Gastrocnemius medialis (tissue), 4 donors: ENCODE measurements around the gene RPRD1A. TPM values are rescaled to one million over a fixed set of nuclear protein-coding genes. Genes with fewer than 3 reads are reported as not detected.
"Not testable (repeated sequence)": the region's sequence is repeated elsewhere in the genome, so short reads cannot be mapped to it uniquely, and the experiment has no call there.

Experiments
- ATAC-seq, 2 donors: fragments of 150-250 bp; one replicate each; pipeline ENCODE4 v1.9.1; 2016
- DNase-seq, 2 donors: peaks; one replicate each; pipeline ENCODE4 v3.0.0-alpha.2; 2019
- H3K27ac ChIP-seq, 4 donors: fragments of 200-600 bp; sonication (generic); 1 replicate in 1 of 4; 2 replicates in 3 of 4; pipeline ENCODE4 v1.5.1; 2016 to 2018; ENCODE audit warnings: mild to moderate bottlenecking in 2 of 4, moderate library complexity in 1 of 4
- H3K27me3 ChIP-seq, 3 donors: fragments of 200-600 bp; sonication (generic) in 2 of 3; 1 replicate in 1 of 3; 2 replicates in 2 of 3; pipeline versions ENCODE4 v1.5.1 to v1.6.0; 2016 to 2019; ENCODE audit warnings: mild to moderate bottlenecking in 1 of 3, moderate library complexity in 1 of 3
- H3K36me3 ChIP-seq, 2 donors: fragments of 200-600 bp; sonication (generic) in 1 of 2; one replicate each; pipeline ENCODE4 v1.5.1; 2017 to 2018
- H3K4me1 ChIP-seq, 2 donors: fragments of 200-600 bp; sonication (generic) in 1 of 2; one replicate each; pipeline ENCODE4 v1.5.1; 2016 to 2017; ENCODE audit warnings: mild to moderate bottlenecking in 2 of 2
- H3K4me3 ChIP-seq, 4 donors: fragments of 200-600 bp; sonication (generic) in 3 of 4; 1 replicate in 1 of 4; 2 replicates in 3 of 4; pipeline ENCODE4 v1.5.1; 2016 to 2019; ENCODE audit warnings: mild to moderate bottlenecking in 2 of 4
- H3K9me3 ChIP-seq, 3 donors: fragments of 200-600 bp; sonication (generic) in 2 of 3; 1 replicate in 1 of 3; 2 replicates in 2 of 3; pipeline ENCODE4 v1.5.1; 2016 to 2019
- CTCF ChIP-seq, 5 experiments: fragments of 450-650 bp in 3 of 5; fragments of 200-600 bp in 2 of 5; sonication (generic) in 2 of 5; IDR thresholded peaks in 4 of 5; conservative IDR thresholded peaks in 1 of 5; 1 replicate in 4 of 5; 2 replicates in 1 of 5; pipeline ENCODE4 v1.5.1; 2016 to 2019; ENCODE audit warnings: antibody characterized with exemption in 5 of 5, mild to moderate bottlenecking in 3 of 5, moderate library complexity in 3 of 5
- POLR2A ChIP-seq, 2 donors: fragments of 450-650 bp; IDR thresholded peaks; one replicate each; pipeline ENCODE4 v1.6.1; 2017; ENCODE audit warnings: antibody characterized with exemption in 2 of 2, mild to moderate bottlenecking in 2 of 2, moderate library complexity in 2 of 2
- in situ Hi-C, 4 donors: fragments of 200-750 bp; cut with MboI; loops; one replicate each; pipeline versions ENCODE4 v1.15.0 to v1.8.0; 2017; ENCODE audit warnings: low sequenced_read_pairs in 4 of 4
- intact Hi-C: fragments of 100-400 bp; cut with DNase I; formaldehyde crosslinking; loops from one replicate; pipeline ENCODE4 v1.15.1; 2023; ENCODE audit warnings: low total_unique reads
- total RNA-seq, 4 donors: library from RNA; depleted of rRNA; stranded (reverse); fragments of >200 nt; gene quantifications; one replicate each; pipeline versions ENCODE4 v1.1.0 to v1.2.3, GENCODE V29; 2016

Gene RPRD1A
- total RNA-seq, 4 donors from 2014 or later: 59.6 to 63.8 (median 61.8) TPM

DNA sequence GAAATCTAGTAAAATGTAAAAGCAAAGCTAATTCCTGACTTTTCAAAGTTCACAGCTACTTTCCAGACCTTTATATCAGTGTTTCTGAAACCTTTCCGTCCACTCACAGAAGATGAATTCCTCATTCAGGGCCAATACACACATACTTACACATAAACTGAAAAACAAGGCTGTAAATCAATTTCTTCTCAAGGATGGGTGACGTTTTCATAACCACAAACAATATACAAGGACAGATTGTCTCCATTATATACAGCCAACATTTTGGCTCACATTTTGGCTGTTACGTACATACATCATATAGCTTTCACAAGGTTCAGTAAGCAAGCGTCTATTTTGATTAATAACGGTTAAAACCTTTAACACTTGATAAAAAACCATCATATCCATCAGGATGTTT is 1.4 kb downstream of the RPRD1A start:
- DNase-seq: no peak
- H3K36me3 ChIP-seq: no peaks in the 10 kb centered on the region
- H3K27me3 ChIP-seq: no peaks in the 10 kb centered on the region
- peaks cover 10 to 15% of the 10 kb centered on the region in 2 donors for H3K4me1 ChIP-seq
- no peak for ATAC-seq
- peak overlapping the region in 1 of 4 donors; percentile 84 for H3K27ac ChIP-seq
- intact Hi-C loops: loop anchor here (2.0 to 5.0 kb wide), 2 partner anchors 49 to 121 kb away; partner anchors contain the start of gene MOCOS
- in situ Hi-C loops: loop anchor here in 1 of 4 donors (5.0 kb wide), 1 partner anchor 61 kb away; the partner anchor contains the start of genes ELP2 and SLC39A6
- TF ChIP-seq POLR2A (IDR thresholded peaks at IDR 0.05) (no peak), CTCF (IDR thresholded peaks at IDR 0.05 in 4 of 5, conservative IDR thresholded peaks at IDR 0.05 in 1 of 5) (no peak)
- H3K9me3 ChIP-seq: no peaks in the 10 kb centered on the region
- H3K4me3 ChIP-seq: peak overlapping the region; percentile 73 to 93 (median 83)

- H3K27ac ChIP-seq, ATAC-seq, H3K27me3 ChIP-seq, DNase-seq, H3K9me3 ChIP-seq, H3K36me3 ChIP-seq, H3K4me3 ChIP-seq: not testable (repeated sequence)
- in situ Hi-C loops: loop anchor here in 1 of 4 donors (5.0 kb wide), 1 partner anchor 63 kb away; the partner anchor contains the start of genes ELP2 and SLC39A6
- peaks cover 10 to 15% of the 10 kb centered on the region in 2 donors for H3K4me1 ChIP-seq
- intact Hi-C loops: loop anchor here (5.0 kb wide), 1 partner anchor 123 kb away; the partner anchor contains the start of gene MOCOS
Measured at GRCh38 chr18:36064809-36065079, 2.6 kb downstream of the RPRD1A start.

DNA sequence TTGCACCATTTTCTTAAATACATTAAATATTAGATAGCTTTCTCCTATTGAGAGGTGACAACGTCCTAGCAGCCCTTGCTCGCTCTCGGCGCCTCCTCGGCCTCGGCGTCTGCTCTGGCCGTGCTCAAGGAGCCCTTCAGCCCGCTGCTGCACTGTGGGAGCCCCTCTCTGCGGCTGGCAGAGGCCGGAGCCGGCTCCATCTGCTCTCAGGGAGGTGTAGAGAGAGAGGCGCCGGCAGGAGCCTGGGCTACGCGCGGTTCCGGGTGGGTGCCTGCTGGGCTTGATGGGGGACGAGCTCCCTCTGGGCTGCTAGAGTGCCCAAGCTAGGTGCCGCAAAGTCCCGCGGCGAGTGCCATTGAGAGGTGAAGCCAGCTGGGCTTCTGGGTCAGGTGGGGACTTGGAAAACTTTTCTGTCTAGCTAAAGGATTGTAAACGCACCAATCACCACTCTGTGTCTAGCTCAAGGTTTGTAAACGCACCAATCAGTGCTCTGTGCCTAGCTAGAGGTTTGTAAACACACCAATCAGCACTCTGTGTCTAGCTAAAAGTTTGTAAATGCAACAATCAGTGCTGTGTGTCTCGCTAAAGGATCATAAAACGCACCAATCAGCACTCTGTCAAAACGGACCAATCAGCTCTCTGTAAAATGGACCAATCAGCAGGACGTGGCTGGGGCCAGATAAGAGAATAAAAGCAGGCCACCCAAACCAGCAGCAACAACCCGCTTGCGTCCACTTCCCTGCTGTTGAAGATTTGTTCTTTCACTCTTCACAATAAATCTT is 3.1 kb downstream of the RPRD1A start:
- peaks cover 10 to 15% of the 10 kb centered on the region in 2 donors for H3K4me1 ChIP-seq
- TF ChIP-seq POLR2A (IDR thresholded peaks at IDR 0.05): no peak
- no peak for TF ChIP-seq CTCF (IDR thresholded peaks at IDR 0.05 in 4 of 5, conservative IDR thresholded peaks at IDR 0.05 in 1 of 5)
- H3K9me3 ChIP-seq: no peaks in the 10 kb centered on the region
- H3K27me3 ChIP-seq: no peaks in the 10 kb centered on the region
- no peak overlapping the region for H3K27ac ChIP-seq
- ATAC-seq (no peak), DNase-seq (no peak)
- no peaks in the 10 kb centered on the region for H3K36me3 ChIP-seq
- H3K4me3 ChIP-seq: no peak overlapping the region
- intact Hi-C loops (no loop called here), in situ Hi-C loops (no loop called here)

- intact Hi-C loops (no loop called here), in situ Hi-C loops (no loop called here)
- DNase-seq: no peak
- Histone ChIP-seq H3K27me3 (no peaks in the 10 kb centered on the region), H3K27ac (no peak overlapping the region), H3K36me3 (no peaks in the 10 kb centered on the region), H3K9me3 (no peaks in the 10 kb centered on the region), H3K4me3 (no peak overlapping the region), H3K4me1 (no peaks in the 10 kb centered on the region)
- ATAC-seq: no peak
- TF ChIP-seq POLR2A (IDR thresholded peaks at IDR 0.05): no peak
- no peak for TF ChIP-seq CTCF (IDR thresholded peaks at IDR 0.05 in 4 of 5, conservative IDR thresholded peaks at IDR 0.05 in 1 of 5)
Measured at GRCh38 chr18:36058674-36059073, 8.7 kb downstream of the RPRD1A start.

DNA sequence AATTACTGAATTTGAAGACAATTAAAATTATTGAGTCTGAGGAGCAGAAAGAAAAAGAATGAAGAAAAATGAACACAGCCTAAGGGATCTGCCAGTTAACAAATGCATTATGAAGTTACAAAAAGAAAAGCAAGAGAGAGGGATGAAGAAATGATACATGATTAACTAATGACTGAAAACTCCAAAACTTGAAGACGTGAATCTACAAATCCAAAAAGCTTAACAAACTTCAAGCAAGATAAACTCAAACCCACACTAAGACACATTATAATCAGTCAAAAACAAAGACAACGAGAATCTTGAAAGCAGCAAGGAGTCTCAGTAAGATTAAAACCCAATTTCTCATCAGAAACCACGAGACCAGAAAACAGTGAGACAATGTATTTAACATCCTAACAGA is 15.6 kb downstream of the RPRD1A start:
- ATAC-seq (no peak), DNase-seq (no peak)
- intact Hi-C loops: no loop called here
- H3K27me3 ChIP-seq: no peaks in the 10 kb centered on the region
- no peak overlapping the region for H3K4me3 ChIP-seq
- in situ Hi-C loops: no loop called here
- TF ChIP-seq CTCF (IDR thresholded peaks at IDR 0.05 in 4 of 5, conservative IDR thresholded peaks at IDR 0.05 in 1 of 5) (no peak), POLR2A (IDR thresholded peaks at IDR 0.05) (no peak)
- no peak overlapping the region for H3K27ac ChIP-seq
- H3K9me3 ChIP-seq: no peaks in the 10 kb centered on the region
- H3K4me1 ChIP-seq: no peaks in the 10 kb centered on the region
- no peaks in the 10 kb centered on the region for H3K36me3 ChIP-seq
